ENCODE measurements around the gene TFF2. TPM values are rescaled to one million over a fixed set of nuclear protein-coding genes. Genes with fewer than 3 reads are reported as not detected.
A peak's percentile ranks its signal among the peaks of the same experiment; 100 is the strongest.

The TFF2 gene
- total RNA-seq, 1 donor from 2014 or later: not detected

- DNase-seq: no peak
- Histone ChIP-seq H3K27ac (replicated peaks) (no peak overlapping the region), H3K36me3 (no peaks in the 10 kb centered on the region), H3K27me3 (ENCODE audit: low read depth) (peaks cover 26% of the 10 kb centered on the region), H3K4me1 (no peaks in the 10 kb centered on the region), H3K9me3 (replicated peaks) (peaks cover 19% of the 10 kb centered on the region), H3K4me3 (no peak overlapping the region)
- intact Hi-C loops (cut with micrococcal nuclease): no loop called here
- TF ChIP-seq CTCF (IDR thresholded peaks at IDR 0.05; ENCODE audit: borderline replicate concordance): no peak
Observed at GRCh38 chr21:42383331-42383730, 32.5 kb upstream of the TFF2 start.

- Histone ChIP-seq H3K27ac (replicated peaks) (no peak overlapping the region), H3K4me1 (no peaks in the 10 kb centered on the region), H3K36me3 (no peaks in the 10 kb centered on the region), H3K27me3 (ENCODE audit: low read depth) (peaks cover 31% of the 10 kb centered on the region), H3K4me3 (no peak overlapping the region), H3K9me3 (replicated peaks) (peaks cover 19% of the 10 kb centered on the region)
- no peak for TF ChIP-seq CTCF (IDR thresholded peaks at IDR 0.05; ENCODE audit: borderline replicate concordance)
- intact Hi-C loops (cut with micrococcal nuclease): no loop called here
- no peak for DNase-seq
Observed at GRCh38 chr21:42382915-42383314, 32.1 kb upstream of the TFF2 start.

- peaks cover 19% of the 10 kb centered on the region for H3K9me3 ChIP-seq (replicated peaks)
- peak; percentile 51 for TF ChIP-seq CTCF (IDR thresholded peaks at IDR 0.05; ENCODE audit: borderline replicate concordance)
- H3K4me1 ChIP-seq: no peaks in the 10 kb centered on the region
- intact Hi-C loops (cut with micrococcal nuclease): no loop called here
- no peak overlapping the region for H3K4me3 ChIP-seq
- H3K27ac ChIP-seq (replicated peaks): no peak overlapping the region
- no peaks in the 10 kb centered on the region for H3K36me3 ChIP-seq
- peaks cover 45% of the 10 kb centered on the region for H3K27me3 ChIP-seq (ENCODE audit: low read depth)
- no peak for DNase-seq
Observed at GRCh38 chr21:42381347-42381984, 30.7 kb upstream of the TFF2 start.

- no peaks in the 10 kb centered on the region for H3K36me3 ChIP-seq
- H3K4me3 ChIP-seq: no peak overlapping the region
- no peaks in the 10 kb centered on the region for H3K4me1 ChIP-seq
- TF ChIP-seq CTCF (IDR thresholded peaks at IDR 0.05; ENCODE audit: borderline replicate concordance): no peak
- no peak overlapping the region for H3K27ac ChIP-seq (replicated peaks)
- H3K9me3 ChIP-seq (replicated peaks): peaks cover 19% of the 10 kb centered on the region
- intact Hi-C loops (cut with micrococcal nuclease): no loop called here
- peaks cover 64% of the 10 kb centered on the region for H3K27me3 ChIP-seq (ENCODE audit: low read depth)
- DNase-seq: no peak
Observed at GRCh38 chr21:42379426-42380215, 28.8 kb upstream of the TFF2 start.

- DNase-seq: no peak
- Histone ChIP-seq H3K4me3 (no peak overlapping the region), H3K4me1 (no peaks in the 10 kb centered on the region), H3K27ac (replicated peaks) (no peak overlapping the region), H3K9me3 (replicated peaks) (peaks cover 19% of the 10 kb centered on the region), H3K27me3 (ENCODE audit: low read depth) (peaks cover 67% of the 10 kb centered on the region), H3K36me3 (no peaks in the 10 kb centered on the region)
- no peak for TF ChIP-seq CTCF (IDR thresholded peaks at IDR 0.05; ENCODE audit: borderline replicate concordance)
- intact Hi-C loops (cut with micrococcal nuclease): no loop called here
Observed at GRCh38 chr21:42378418-42378817, 27.6 kb upstream of the TFF2 start.

Data from left ventricle myocardium inferior (tissue), 1 donor.